D721Med (cell line): ENCODE results near the gene ARPC1B.
"Not testable (repeated sequence)": the region's sequence is repeated elsewhere in the genome, so short reads cannot be mapped to it uniquely, and the experiment has no call there.

ENCODE experiments used
- DNase-seq: peaks from one replicate; pipeline ENCODE4 v3.0.0; 2011; ENCODE audit warnings: low spot score; ENCODE audit not compliant: insufficient read length
- FAIRE-seq: peaks from 2 replicates; lab custom pipeline; 2011; peaks lifted over from hg19 to GRCh38; lab: Jason Lieb, UNC
- CTCF ChIP-seq: IDR thresholded peaks from 2 replicates; pipeline ENCODE4 v1.5.1; 2012; ENCODE audit warnings: mild to moderate bottlenecking, control low read depth; ENCODE audit not compliant: insufficient read depth; ENCODE audit errors: missing control alignments

ARPC1B gene

GRCh38 chr7:99340659-99341058 lies 33.9 kb upstream of the ARPC1B start:
- FAIRE-seq (no peak), DNase-seq (no peak)
- TF ChIP-seq CTCF = no peak

- no peak for DNase-seq
- no peak for FAIRE-seq
- TF ChIP-seq CTCF = no peak
These were observed 30.4 kb upstream of the ARPC1B start for GRCh38 chr7:99344061-99344647.

- FAIRE-seq, DNase-seq: not testable (repeated sequence)
These were observed 23.9 kb upstream of the ARPC1B start for GRCh38 chr7:99350641-99351040.

GRCh38 chr7:99352247-99352646 lies 22.3 kb upstream of the ARPC1B start:
- no peak for FAIRE-seq
- no peak for TF ChIP-seq CTCF
- DNase-seq = no peak

GRCh38 chr7:99355098-99355497 lies 19.4 kb upstream of the ARPC1B start:
- FAIRE-seq = no peak
- no peak for TF ChIP-seq CTCF
- no peak for DNase-seq

GRCh38 chr7:99357701-99358490 lies 16.6 kb upstream of the ARPC1B start:
- FAIRE-seq (no peak), DNase-seq (no peak)
- no peak for TF ChIP-seq CTCF

GRCh38 chr7:99358521-99358920 lies 16.0 kb upstream of the ARPC1B start:
- DNase-seq, FAIRE-seq: not testable (repeated sequence)

GRCh38 chr7:99359465-99360154 lies 14.9 kb upstream of the ARPC1B start:
- DNase-seq (no peak), FAIRE-seq (no peak)
- TF ChIP-seq CTCF = no peak
